ENCODE measurements around the gene TMTC3.

TMTC3 gene

DNA sequence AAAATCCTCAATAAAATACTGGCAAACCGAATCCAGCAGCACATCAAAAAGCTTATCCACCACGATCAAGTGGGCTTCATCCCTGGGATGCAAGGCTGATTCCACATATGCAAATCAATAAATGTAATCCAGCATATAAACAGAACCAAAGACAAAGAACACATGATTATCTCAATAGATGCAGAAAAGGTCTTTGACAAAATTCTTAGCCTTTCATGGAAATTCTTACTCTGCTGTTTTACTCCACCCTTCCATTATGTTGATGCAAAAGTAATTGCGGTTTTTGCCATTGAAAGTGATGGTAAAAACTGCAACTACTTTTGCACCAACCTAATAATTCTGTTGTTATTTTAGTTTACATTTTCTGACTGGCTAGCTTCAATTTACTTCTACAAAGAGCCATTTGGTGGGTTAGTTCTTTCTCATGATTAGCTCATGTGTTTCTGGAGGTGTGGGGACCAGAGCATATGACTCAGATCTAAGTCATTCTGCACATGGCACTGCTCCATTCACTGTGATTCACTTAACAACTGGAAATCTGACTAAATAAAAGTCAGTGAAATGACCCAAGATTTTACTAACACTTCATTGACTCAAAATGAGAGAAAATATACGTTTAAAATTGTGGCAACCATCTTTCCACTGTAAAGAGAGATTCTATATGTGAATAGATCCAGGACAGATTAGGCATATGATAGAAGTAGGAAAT is 99.9 kb downstream of the TMTC3 start:
- no peaks in the 10 kb centered on the region for H3K9me3 ChIP-seq (ENCODE audit: insufficient read depth, low read length, severe bottlenecking)
- H3K4me1 ChIP-seq (ENCODE audit: insufficient read depth, low read length) = no peaks in the 10 kb centered on the region
- TF ChIP-seq EZH2 (IDR thresholded peaks at IDR 0.05; ENCODE audit: borderline replicate concordance, low read depth, low read length, severe bottlenecking) = no peak
- TF ChIP-seq, protein P1, sequence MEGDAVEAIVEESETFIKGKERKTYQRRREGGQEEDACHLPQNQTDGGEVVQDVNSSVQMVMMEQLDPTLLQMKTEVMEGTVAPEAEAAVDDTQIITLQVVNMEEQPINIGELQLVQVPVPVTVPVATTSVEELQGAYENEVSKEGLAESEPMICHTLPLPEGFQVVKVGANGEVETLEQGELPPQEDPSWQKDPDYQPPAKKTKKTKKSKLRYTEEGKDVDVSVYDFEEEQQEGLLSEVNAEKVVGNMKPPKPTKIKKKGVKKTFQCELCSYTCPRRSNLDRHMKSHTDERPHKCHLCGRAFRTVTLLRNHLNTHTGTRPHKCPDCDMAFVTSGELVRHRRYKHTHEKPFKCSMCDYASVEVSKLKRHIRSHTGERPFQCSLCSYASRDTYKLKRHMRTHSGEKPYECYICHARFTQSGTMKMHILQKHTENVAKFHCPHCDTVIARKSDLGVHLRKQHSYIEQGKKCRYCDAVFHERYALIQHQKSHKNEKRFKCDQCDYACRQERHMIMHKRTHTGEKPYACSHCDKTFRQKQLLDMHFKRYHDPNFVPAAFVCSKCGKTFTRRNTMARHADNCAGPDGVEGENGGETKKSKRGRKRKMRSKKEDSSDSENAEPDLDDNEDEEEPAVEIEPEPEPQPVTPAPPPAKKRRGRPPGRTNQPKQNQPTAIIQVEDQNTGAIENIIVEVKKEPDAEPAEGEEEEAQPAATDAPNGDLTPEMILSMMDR (IDR thresholded peaks at IDR 0.05; ENCODE audit: borderline replicate concordance, extremely low read depth, low read length, poor library complexity, severe bottlenecking) = no peak
- H3K4me2 ChIP-seq (ENCODE audit: insufficient read depth, low read length) = no peak overlapping the region
- no peak overlapping the region for H3K4me3 ChIP-seq (ENCODE audit: low read depth in 1 of 2, low read length in 2 of 2)
- no peak overlapping the region for H3K9ac ChIP-seq (ENCODE audit: low read depth, low read length)
- peaks cover 2% of the 10 kb centered on the region for H3K27me3 ChIP-seq (ENCODE audit: insufficient read depth, low read length, poor library complexity)
- H3K79me2 ChIP-seq (ENCODE audit: insufficient read depth, low read length) = no peaks in the 10 kb centered on the region
- ATAC-seq (ENCODE audit: insufficient read depth, low read depth) (no peak), DNase-seq (no peak)
- H3K27ac ChIP-seq (ENCODE audit: low read length) = no peak overlapping the region
- H3K36me3 ChIP-seq (ENCODE audit: insufficient read depth, low read length) = no peaks in the 10 kb centered on the region
- no peaks in the 10 kb centered on the region for H4K20me1 ChIP-seq (ENCODE audit: insufficient read depth, low read length)
- no peak overlapping the region for H2AFZ ChIP-seq (ENCODE audit: low read depth, low read length)

DNA sequence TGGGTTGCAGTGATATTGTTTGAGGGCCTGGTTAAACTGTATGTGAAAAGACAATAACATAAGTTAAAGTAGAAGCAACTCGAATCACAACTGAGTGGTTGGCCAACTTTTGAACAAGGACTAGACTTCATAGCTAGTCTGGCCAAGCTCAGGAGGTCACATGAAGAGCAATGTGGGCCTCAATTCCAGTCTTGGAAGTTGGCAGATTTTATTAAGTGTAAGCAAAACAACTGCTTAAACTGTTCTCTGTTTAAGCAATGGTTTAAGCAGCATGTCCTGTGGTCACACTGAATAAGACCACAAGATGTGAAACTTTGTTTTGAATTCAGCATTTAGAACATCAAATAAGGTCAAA is 100.4 kb downstream of the TMTC3 start:
- H3K4me2 ChIP-seq (ENCODE audit: insufficient read depth, low read length) = no peak overlapping the region
- H2AFZ ChIP-seq (ENCODE audit: low read depth, low read length) = no peak overlapping the region
- no peak for DNase-seq
- H3K79me2 ChIP-seq (ENCODE audit: insufficient read depth, low read length) = no peaks in the 10 kb centered on the region
- TF ChIP-seq, protein P1 (IDR thresholded peaks at IDR 0.05; ENCODE audit: borderline replicate concordance, extremely low read depth, low read length, poor library complexity, severe bottlenecking) = no peak
- TF ChIP-seq EZH2 (IDR thresholded peaks at IDR 0.05; ENCODE audit: borderline replicate concordance, low read depth, low read length, severe bottlenecking) = no peak
- no peak overlapping the region for H3K27ac ChIP-seq (ENCODE audit: low read length)
- H3K9me3 ChIP-seq (ENCODE audit: insufficient read depth, low read length, severe bottlenecking) = no peaks in the 10 kb centered on the region
- no peaks in the 10 kb centered on the region for H3K36me3 ChIP-seq (ENCODE audit: insufficient read depth, low read length)
- ATAC-seq (ENCODE audit: insufficient read depth, low read depth) = no peak
- H3K27me3 ChIP-seq (ENCODE audit: insufficient read depth, low read length, poor library complexity) = peaks cover 2% of the 10 kb centered on the region
- no peak overlapping the region for H3K4me3 ChIP-seq (ENCODE audit: low read depth in 1 of 2, low read length in 2 of 2)
- no peaks in the 10 kb centered on the region for H3K4me1 ChIP-seq (ENCODE audit: insufficient read depth, low read length)
- no peaks in the 10 kb centered on the region for H4K20me1 ChIP-seq (ENCODE audit: insufficient read depth, low read length)
- H3K9ac ChIP-seq (ENCODE audit: low read depth, low read length) = no peak overlapping the region

DNA sequence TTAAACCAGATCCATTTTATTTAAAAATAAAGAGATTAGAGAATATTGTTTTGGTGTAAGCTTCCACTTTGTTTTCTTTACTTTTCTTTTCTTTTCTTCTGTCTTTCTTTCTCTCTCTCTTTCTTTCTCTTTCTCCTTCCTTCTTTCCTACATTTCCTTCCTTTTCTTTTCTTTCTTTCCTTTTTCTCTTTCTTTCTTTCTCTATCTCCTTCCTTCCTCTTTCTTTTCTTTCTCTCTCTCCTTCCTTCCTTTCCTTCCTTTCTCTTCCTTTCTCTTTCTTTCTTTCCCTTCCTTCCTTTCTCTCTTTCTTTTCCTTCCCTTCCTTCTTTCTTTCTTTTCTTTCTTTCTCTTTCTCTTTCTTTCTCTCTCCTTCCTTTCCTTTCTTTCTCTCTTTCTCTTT is 100.8 kb downstream of the TMTC3 start:
- Histone ChIP-seq H3K9me3 (ENCODE audit: insufficient read depth, low read length, severe bottlenecking) (no peaks in the 10 kb centered on the region), H3K36me3 (ENCODE audit: insufficient read depth, low read length) (no peaks in the 10 kb centered on the region), H3K4me1 (ENCODE audit: insufficient read depth, low read length) (no peaks in the 10 kb centered on the region), H3K4me2 (ENCODE audit: insufficient read depth, low read length) (no peak overlapping the region), H3K27ac (ENCODE audit: low read length) (no peak overlapping the region), H3K9ac (ENCODE audit: low read depth, low read length) (no peak overlapping the region), H4K20me1 (ENCODE audit: insufficient read depth, low read length) (no peaks in the 10 kb centered on the region), H3K27me3 (ENCODE audit: insufficient read depth, low read length, poor library complexity) (peaks cover 2% of the 10 kb centered on the region), H3K79me2 (ENCODE audit: insufficient read depth, low read length) (no peaks in the 10 kb centered on the region), H2AFZ (ENCODE audit: low read depth, low read length) (no peak overlapping the region), H3K4me3 (ENCODE audit: low read depth in 1 of 2, low read length in 2 of 2) (no peak overlapping the region)
- DNase-seq = no peak
- no peak for ATAC-seq (ENCODE audit: insufficient read depth, low read depth)
- TF ChIP-seq, protein P1 (IDR thresholded peaks at IDR 0.05; ENCODE audit: borderline replicate concordance, extremely low read depth, low read length, poor library complexity, severe bottlenecking) = no peak
- no peak for TF ChIP-seq EZH2 (IDR thresholded peaks at IDR 0.05; ENCODE audit: borderline replicate concordance, low read depth, low read length, severe bottlenecking)

Data from DND-41 (cell line).